ENCODE measurements around the gene PTPRN2.

The PTPRN2 gene

GRCh38 chr7:157850481-157851444, 736.9 kb downstream of the PTPRN2 start:
- no peak overlapping the region for H4K91ac ChIP-seq (ENCODE audit: low read depth, low read length, poor library complexity)
- DNase-seq (ENCODE audit: low spot score): no peak

GRCh38 chr7:157849726-157850125, 737.9 kb downstream of the PTPRN2 start:
- Histone ChIP-seq H2AFZ (ENCODE audit: low read length) (no peak overlapping the region), H3K79me1 (ENCODE audit: low read depth, low read length) (peaks cover 2% of the 10 kb centered on the region), H3K27ac (replicated peaks; ENCODE audit: low read length) (no peak overlapping the region), H3K4ac (ENCODE audit: low read length) (no peak overlapping the region), H3K9me3 (replicated peaks in 1 of 2; ENCODE audit: control insufficient read depth in 2 of 2, insufficient read depth in 1 of 2, low read depth in 1 of 2, low read length in 2 of 2) (peaks cover 7 to 28% of the 10 kb centered on the region in 2 donors), H2BK5ac (ENCODE audit: low read length) (no peak overlapping the region), H4K91ac (ENCODE audit: low read depth, low read length, poor library complexity) (no peak overlapping the region), H3K14ac (ENCODE audit: low read length) (no peak overlapping the region), H3K4me1 (ENCODE audit: control insufficient read depth in 2 of 2, insufficient read depth in 1 of 2, low read depth in 1 of 2, low read length in 2 of 2) (peaks cover 14 to 15% of the 10 kb centered on the region in 2 donors), H3K9ac (ENCODE audit: low read depth, low read length, poor library complexity) (no peak overlapping the region), H3K4me2 (ENCODE audit: insufficient read depth, low read length, poor library complexity, severe bottlenecking) (no peak overlapping the region), H2AK5ac (ENCODE audit: low read depth, low read length) (peak overlapping the region; percentile 95), H3K36me3 (replicated peaks in 1 of 2; ENCODE audit: control insufficient read depth in 2 of 2, insufficient read depth in 2 of 2, low read length in 2 of 2) (peaks cover 0 to 2% of the 10 kb centered on the region in 2 donors), H3K4me3 (ENCODE audit: low read length in 2 of 2) (no peak overlapping the region), H4K8ac (ENCODE audit: low read depth, low read length) (peak overlapping the region; percentile 92), H2BK15ac (ENCODE audit: low read length) (peak overlapping the region; percentile 41), H2BK120ac (ENCODE audit: low read depth, low read length) (no peak overlapping the region), H3K18ac (ENCODE audit: low read length) (peak overlapping the region; percentile 84), H3K23ac (ENCODE audit: low read depth, low read length, poor library complexity) (peak overlapping the region; percentile 76), H3K27me3 (ENCODE audit: control insufficient read depth in 3 of 3, insufficient read depth in 3 of 3, low read depth in 1 of 3, low read length in 3 of 3) (no peaks in the 10 kb centered on the region), H2BK12ac (ENCODE audit: low read length) (no peak overlapping the region)
- no CpG with 5 or more reads among the region's 10 CpGs for WGBS, 2 donors (ENCODE audit: extremely low coverage in 2 of 2, insufficient read length in 2 of 2, insufficient replicate concordance in 1 of 2)
- no peak for DNase-seq (ENCODE audit: low spot score)

More at GRCh38 chr7:157850481-157851444, 736.9 kb downstream of the PTPRN2 start:
- WGBS, 2 donors (ENCODE audit: extremely low coverage in 2 of 2, insufficient read length in 2 of 2, insufficient replicate concordance in 1 of 2): no CpG with 5 or more reads among the region's 20 CpGs
- Histone ChIP-seq H3K27me3 (ENCODE audit: control insufficient read depth in 3 of 3, insufficient read depth in 3 of 3, low read depth in 1 of 3, low read length in 3 of 3) (no peaks in the 10 kb centered on the region), H2BK120ac (ENCODE audit: low read depth, low read length) (peak overlapping the region; percentile 17), H3K18ac (ENCODE audit: low read length) (peak overlapping the region; percentile 98), H3K27ac (replicated peaks; ENCODE audit: low read length) (peak overlapping the region; percentile 97), H3K36me3 (replicated peaks in 1 of 2; ENCODE audit: control insufficient read depth in 2 of 2, insufficient read depth in 2 of 2, low read length in 2 of 2) (peaks cover 0 to 2% of the 10 kb centered on the region in 2 donors), H3K4me2 (ENCODE audit: insufficient read depth, low read length, poor library complexity, severe bottlenecking) (no peak overlapping the region), H2AFZ (ENCODE audit: low read length) (peak overlapping the region; percentile 83), H2BK5ac (ENCODE audit: low read length) (peak overlapping the region; percentile 35), H2AK5ac (ENCODE audit: low read depth, low read length) (peak overlapping the region; percentile 76), H3K14ac (ENCODE audit: low read length) (no peak overlapping the region), H3K4me1 (ENCODE audit: control insufficient read depth in 2 of 2, insufficient read depth in 1 of 2, low read depth in 1 of 2, low read length in 2 of 2) (peaks cover 14 to 21% of the 10 kb centered on the region in 2 donors), H3K79me1 (ENCODE audit: low read depth, low read length) (peaks cover 2% of the 10 kb centered on the region), H3K9me3 (replicated peaks in 1 of 2; ENCODE audit: control insufficient read depth in 2 of 2, insufficient read depth in 1 of 2, low read depth in 1 of 2, low read length in 2 of 2) (peaks cover 3 to 21% of the 10 kb centered on the region in 2 donors), H2BK12ac (ENCODE audit: low read length) (peak overlapping the region; percentile 36), H4K8ac (ENCODE audit: low read depth, low read length) (no peak overlapping the region), H3K9ac (ENCODE audit: low read depth, low read length, poor library complexity) (no peak overlapping the region), H3K4me3 (ENCODE audit: low read length in 2 of 2) (no peak overlapping the region), H3K4ac (ENCODE audit: low read length) (peak overlapping the region; percentile 99), H3K23ac (ENCODE audit: low read depth, low read length, poor library complexity) (no peak overlapping the region), H2BK15ac (ENCODE audit: low read length) (peak overlapping the region; percentile 79)

DNA sequence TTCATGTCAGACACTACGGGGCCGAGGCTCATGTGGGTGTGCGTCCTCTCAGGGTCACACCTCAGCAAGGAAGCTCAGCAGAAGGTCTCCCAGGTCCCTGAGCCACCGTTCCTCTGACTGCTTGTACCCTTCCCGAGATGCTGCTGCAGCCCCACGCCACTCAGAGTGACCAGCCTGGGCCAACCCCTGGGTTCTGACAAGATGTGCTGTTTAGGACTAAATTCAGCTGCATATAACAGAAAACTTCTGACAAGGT, 738.4 kb downstream of the PTPRN2 start:
- Histone ChIP-seq H3K4me1 (ENCODE audit: control insufficient read depth in 2 of 2, insufficient read depth in 1 of 2, low read depth in 1 of 2, low read length in 2 of 2) (peaks cover 13 to 14% of the 10 kb centered on the region in 2 donors), H4K91ac (ENCODE audit: low read depth, low read length, poor library complexity) (peak overlapping the region; percentile 88), H2AFZ (ENCODE audit: low read length) (no peak overlapping the region), H2AK5ac (ENCODE audit: low read depth, low read length) (peak overlapping the region; percentile 95), H3K79me1 (ENCODE audit: low read depth, low read length) (peaks cover 2% of the 10 kb centered on the region), H3K9me3 (replicated peaks in 1 of 2; ENCODE audit: control insufficient read depth in 2 of 2, insufficient read depth in 1 of 2, low read depth in 1 of 2, low read length in 2 of 2) (peaks cover 7 to 28% of the 10 kb centered on the region in 2 donors), H2BK5ac (ENCODE audit: low read length) (no peak overlapping the region), H3K36me3 (replicated peaks in 1 of 2; ENCODE audit: control insufficient read depth in 2 of 2, insufficient read depth in 2 of 2, low read length in 2 of 2) (peaks cover 0 to 2% of the 10 kb centered on the region in 2 donors), H3K4ac (ENCODE audit: low read length) (no peak overlapping the region), H2BK120ac (ENCODE audit: low read depth, low read length) (peak overlapping the region; percentile 96), H3K23ac (ENCODE audit: low read depth, low read length, poor library complexity) (no peak overlapping the region), H3K4me2 (ENCODE audit: insufficient read depth, low read length, poor library complexity, severe bottlenecking) (no peak overlapping the region), H3K27me3 (ENCODE audit: control insufficient read depth in 3 of 3, insufficient read depth in 3 of 3, low read depth in 1 of 3, low read length in 3 of 3) (no peaks in the 10 kb centered on the region), H3K27ac (replicated peaks; ENCODE audit: low read length) (no peak overlapping the region), H4K8ac (ENCODE audit: low read depth, low read length) (no peak overlapping the region), H3K9ac (ENCODE audit: low read depth, low read length, poor library complexity) (peak overlapping the region; percentile 27), H3K18ac (ENCODE audit: low read length) (peak overlapping the region; percentile 86), H2BK12ac (ENCODE audit: low read length) (peak overlapping the region; percentile 96), H3K14ac (ENCODE audit: low read length) (no peak overlapping the region), H3K4me3 (ENCODE audit: low read length in 2 of 2) (peak overlapping the region in 1 of 2 donors; percentile 31), H2BK15ac (ENCODE audit: low read length) (peak overlapping the region; percentile 41)
- WGBS, 2 donors (ENCODE audit: extremely low coverage in 2 of 2, insufficient read length in 2 of 2, insufficient replicate concordance in 1 of 2): no CpG with 5 or more reads among the region's 6 CpGs
- no peak for DNase-seq (ENCODE audit: low spot score)
